Neural cell (in vitro differentiated cells): ENCODE measurements around the gene DSC1.

ENCODE experiments used
- CTCF ChIP-seq: fragments of 450-650 bp; IDR thresholded peaks from 2 replicates; pipeline ENCODE4 v1.5.1; 2014; ENCODE audit warnings: antibody characterized with exemption, mild to moderate bottlenecking, moderate library complexity; ENCODE audit not compliant: poor library complexity, severe bottlenecking
- EP300 ChIP-seq: fragments of 450-650 bp; conservative IDR thresholded peaks from 2 replicates; pipeline ENCODE4 v1.6.1; 2014; ENCODE audit warnings: antibody characterized with exemption, mild to moderate bottlenecking, moderate library complexity; ENCODE audit not compliant: poor library complexity, severe bottlenecking
- EZH2 ChIP-seq: fragments of 200-600, 300-800 bp; shearing (Covaris generic), sonication (generic); IDR thresholded peaks from 2 replicates; pipeline ENCODE4 v1.6.1; 2014; ENCODE audit warnings: antibody characterized with exemption, low read length, borderline replicate concordance, mild to moderate bottlenecking; ENCODE audit not compliant: insufficient read depth, poor library complexity, severe bottlenecking
- MXI1 ChIP-seq: fragments of 450-650 bp; conservative IDR thresholded peaks from 2 replicates; pipeline ENCODE4 v1.6.1; 2014; ENCODE audit warnings: antibody characterized with exemption, mild to moderate bottlenecking; ENCODE audit not compliant: poor library complexity, severe bottlenecking
- POLR2AphosphoS5 ChIP-seq: IDR thresholded peaks from 2 replicates; pipeline ENCODE4 v1.6.1; 2012
- RAD21 ChIP-seq: fragments of 450-650 bp; conservative IDR thresholded peaks from 2 replicates; pipeline ENCODE4 v1.6.1; 2014; ENCODE audit warnings: antibody characterized with exemption, mild to moderate bottlenecking, moderate library complexity
- REST ChIP-seq: IDR thresholded peaks from 2 replicates; pipeline ENCODE4 v1.6.1; 2012; ENCODE audit warnings: borderline replicate concordance
- SMC3 ChIP-seq: fragments of 450-650 bp; conservative IDR thresholded peaks from 2 replicates; pipeline ENCODE4 v1.6.1; 2014; ENCODE audit warnings: antibody characterized with exemption, mild to moderate bottlenecking, moderate library complexity; ENCODE audit not compliant: poor library complexity
- TAF1 ChIP-seq: IDR thresholded peaks from 2 replicates; pipeline ENCODE4 v1.6.1; 2012; ENCODE audit warnings: low read depth

GRCh38 chr18:31204166-31204565, 41.5 kb upstream of the DSC1 start:
- TF ChIP-seq CTCF: no peak
- no peak for TF ChIP-seq POLR2AphosphoS5
- TF ChIP-seq SMC3: no peak
- no peak for TF ChIP-seq REST
- no peak for TF ChIP-seq TAF1
- TF ChIP-seq RAD21: no peak
- no peak for TF ChIP-seq MXI1
- no peak for TF ChIP-seq EP300
- no peak for TF ChIP-seq EZH2
